ENCODE results near the gene MYO9A.

- no peak for TF ChIP-seq ZNF571 (tag by site-specific recombination; IDR thresholded peaks at IDR 0.05)
- no peak for TF ChIP-seq ZNF16 (tag by site-specific recombination; IDR thresholded peaks at IDR 0.05; ENCODE audit: low read depth)
These were observed 310.3 kb downstream of the MYO9A start for GRCh38 chr15:71807691-71808091.
